H1 (cell line): ENCODE data around the gene CCDC175. TPM values are rescaled to one million over a fixed set of nuclear protein-coding genes. Genes with fewer than 3 reads are reported as not detected.

Experiments
- CTCF ChIP-seq, 3 experiments: IDR thresholded peaks; 1 replicate in 2 of 3; 2 replicates in 1 of 3; pipeline versions ENCODE4 v1.5.1 to v1.6.1; 2011; ENCODE audit warnings: low read length in 3 of 3, mild to moderate bottlenecking in 3 of 3, inconsistent platforms in 2 of 3, low read depth in 1 of 3, moderate library complexity in 1 of 3; ENCODE audit not compliant: insufficient read depth in 1 of 3; ENCODE audit errors: control extremely low read depth in 1 of 3
- EGR1 ChIP-seq: IDR thresholded peaks from 2 replicates; pipeline ENCODE4 v1.6.1; 2011; ENCODE audit warnings: low read depth, low read length, borderline replicate concordance
- KDM5A ChIP-seq: fragments of 200-600 bp; IDR thresholded peaks from 2 replicates; pipeline ENCODE4 v1.7.1; 2012; ENCODE audit warnings: mild to moderate bottlenecking, low read length, inconsistent platforms, mixed read lengths
- NANOG ChIP-seq: IDR thresholded peaks from 2 replicates; pipeline ENCODE4 v1.6.1; 2011; ENCODE audit warnings: low read length, low read depth, mild to moderate bottlenecking, inconsistent platforms; ENCODE audit not compliant: insufficient read depth, poor library complexity, severe bottlenecking
- RBBP5 ChIP-seq: IDR thresholded peaks from 2 replicates; pipeline ENCODE4 v1.7.1; 2012; ENCODE audit warnings: low read depth, mild to moderate bottlenecking, inconsistent platforms, low read length, moderate library complexity, borderline replicate concordance
- RFX5 ChIP-seq: IDR thresholded peaks from 2 replicates; pipeline ENCODE4 v1.6.1; 2011; ENCODE audit warnings: low read depth, low read length, improper control_type of control experiment, borderline replicate concordance
- SUZ12 ChIP-seq: fragments of 200-600 bp; sonication (generic); IDR thresholded peaks from 2 replicates; pipeline ENCODE4 v1.6.1; 2012; ENCODE audit warnings: mild to moderate bottlenecking, inconsistent platforms, low read length, moderate library complexity, mixed read lengths
- YY1 ChIP-seq: IDR thresholded peaks from 2 replicates; pipeline ENCODE4 v1.6.1; 2011; ENCODE audit warnings: low read depth, mild to moderate bottlenecking, low read length
- polyA plus RNA-seq, 7 experiments: library from polyadenylated mRNA; depleted of rRNA in 3 of 7; stranded (reverse) in 5 of 7; unstranded in 2 of 7; fragments of >200 nt in 5 of 7; fragments of 200-250 nt in 2 of 7; gene quantifications; 1 replicate in 5 of 7; 2 replicates in 1 of 7; 4 replicates in 1 of 7; pipeline versions ENCODE4 v1.2.1 to v1.2.3, GENCODE V29; 2011 to 2013; ENCODE audit warnings: missing spikeins in 2 of 7, mixed read lengths in 2 of 7
- total RNA-seq: library from RNA; stranded (reverse); fragmentation: NEBNext Ultra II Directional; extraction: Animal tissue kit (Norgen Biotek cat#: 25700); gene quantifications from 2 replicates; pipeline ENCODE4 v1.2.1, GENCODE V29; 2021
- TF ChIP-seq, protein P1 (sequence below): IDR thresholded peaks from 2 replicates; pipeline ENCODE4 v1.6.1; 2012; ENCODE audit warnings: inconsistent platforms

Gene CCDC175
- total and polyA plus RNA-seq, 2 of the 8 experiments (the other 6 are each of a cell fraction or from before 2014, with no cell fraction given) = 0.19 TPM; not detected in 1

DNA sequence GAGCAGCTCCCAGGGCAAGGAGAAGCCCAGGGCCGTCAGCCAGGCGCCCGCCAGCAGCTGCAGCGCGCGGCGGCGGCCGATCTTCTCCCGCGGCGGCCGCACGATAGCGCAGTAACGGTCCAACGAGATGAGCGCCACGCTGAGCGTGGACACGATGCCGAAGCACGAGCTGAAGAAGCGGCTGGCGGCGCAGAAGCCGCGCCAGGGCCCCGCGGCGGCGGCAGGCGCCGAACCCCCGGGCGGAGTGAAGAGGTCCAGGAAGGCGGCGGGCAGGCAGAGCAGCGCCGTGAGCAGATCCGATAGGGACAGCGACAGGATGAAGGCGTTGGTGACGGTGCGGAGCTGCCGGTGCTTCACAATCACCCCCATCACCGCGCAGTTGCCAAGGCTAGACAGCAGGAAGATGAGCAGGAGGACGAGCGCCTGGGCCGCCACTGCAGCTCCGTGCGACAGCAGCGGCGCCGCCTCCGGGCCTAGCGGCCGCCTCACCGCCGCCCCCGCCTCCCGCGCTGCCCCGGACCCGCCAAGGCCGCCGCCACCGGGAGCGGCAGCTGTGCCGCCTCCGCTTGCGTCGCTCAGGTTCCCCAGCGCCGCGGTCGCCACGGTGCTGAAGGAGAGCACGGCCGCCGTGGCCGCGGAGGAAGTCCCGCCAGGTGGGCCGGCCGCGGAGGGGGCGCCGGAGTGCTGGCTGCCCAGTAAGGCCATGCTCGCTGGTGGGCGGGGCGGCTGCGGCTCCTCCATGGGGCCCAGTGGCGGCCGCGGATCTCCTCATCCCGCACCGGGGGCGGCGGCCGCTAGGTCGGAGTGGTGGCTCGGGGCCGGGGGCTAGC lies 111.9 kb downstream of the CCDC175 start (continued):
- TF ChIP-seq NANOG = no peak
- TF ChIP-seq, protein P1, sequence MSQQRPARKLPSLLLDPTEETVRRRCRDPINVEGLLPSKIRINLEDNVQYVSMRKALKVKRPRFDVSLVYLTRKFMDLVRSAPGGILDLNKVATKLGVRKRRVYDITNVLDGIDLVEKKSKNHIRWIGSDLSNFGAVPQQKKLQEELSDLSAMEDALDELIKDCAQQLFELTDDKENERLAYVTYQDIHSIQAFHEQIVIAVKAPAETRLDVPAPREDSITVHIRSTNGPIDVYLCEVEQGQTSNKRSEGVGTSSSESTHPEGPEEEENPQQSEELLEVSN = no peak; the same call in 1 of the 2 replicates
- 0 out of 2 replicates have a peak, but pooled peaks have one; percentile 39 for TF ChIP-seq SUZ12
- TF ChIP-seq EGR1 = peak; percentile 65; the same call in 1 of the 2 replicates
- 0 out of 2 replicates have a peak, but pooled peaks have one; percentile 61 for TF ChIP-seq RBBP5
- no peak for TF ChIP-seq KDM5A
- TF ChIP-seq CTCF (IDR thresholded peaks at IDR 0.05; ENCODE audit: control extremely low read depth in 1 of 3, insufficient read depth in 1 of 3, low read depth in 1 of 3, low read length in 3 of 3) = 0 out of 4 replicates have a peak, but pooled peaks of 1 of the 3 experiments have one; percentile 6
- TF ChIP-seq RFX5 = no peak
- TF ChIP-seq YY1 = no peak
